GM12878 (cell line): Measurements from ENCODE around the gene AP3S1. TPM values are rescaled to one million over a fixed set of nuclear protein-coding genes. Genes with fewer than 3 reads are reported as not detected.

Source experiments
- ATAC-seq: fragments of 200-7000 bp; cut with Tn5 transposase; 3 replicates; pipeline ENCODE4 v1.9.1; 2020; ENCODE audit warnings: mild to moderate bottlenecking, moderate library complexity
- BruUV-seq: library from RNA; stranded (reverse); fragments of 400-500 nt; replicated peaks from 2 replicates; lab custom pipeline; 2021; lab: Mats Ljungman, UMichigan
- CTCF ChIA-PET: fragments of 300-600 bp; sonication (Branson Sonifier 250); formaldehyde crosslinking; extraction: SDS; loops from one replicate; lab custom pipeline; 2021; ENCODE audit warnings: inconsistent platforms; lab: Yijun Ruan, JAX
- POLR2A ChIA-PET: fragments of 350-600 bp; formaldehyde crosslinking; extraction: SDS; loops from one replicate; lab custom pipeline; 2021; ENCODE audit warnings: inconsistent platforms; lab: Charles Lee
- RAD21 ChIA-PET: fragments of 300-600 bp; sonication (Branson Sonifier 250); formaldehyde crosslinking; loops from one replicate; lab custom pipeline; 2023; ENCODE audit warnings: antibody characterized with exemption; ENCODE audit not compliant: unreplicated experiment; lab: Charles Lee
- SMC1A ChIA-PET: fragments of 300-600 bp; sonication (Branson Sonifier 250); formaldehyde crosslinking; loops from one replicate; lab custom pipeline; 2023; ENCODE audit not compliant: unreplicated experiment, uncharacterized antibody; lab: Charles Lee
- DNase-seq: peaks from one replicate; pipeline ENCODE4 v3.0.0-alpha.2; 2011; ENCODE audit warnings: low read depth, low spot score
- FAIRE-seq: peaks from 3 replicates; lab custom pipeline; 2011; peaks lifted over from hg19 to GRCh38; lab: Jason Lieb, UNC
- H2AFZ ChIP-seq: 2 replicates; pipeline ENCODE4 v1.6.0; 2011; ENCODE audit warnings: low read depth, low read length, control low read depth; ENCODE audit not compliant: control insufficient read depth
- H3K27ac ChIP-seq: 2 replicates; pipeline ENCODE4 v1.5.1; 2011; ENCODE audit warnings: control low read depth; ENCODE audit not compliant: control insufficient read depth, insufficient read depth
- H3K27me3 ChIP-seq, 2 experiments: replicated peaks in 1 of 2; 2 replicates each; pipeline versions ENCODE4 v1.6.0 to v1.6.1; 2011; ENCODE audit warnings: low read length in 1 of 2; ENCODE audit not compliant: control insufficient read depth in 2 of 2, insufficient read depth in 2 of 2
- H3K36me3 ChIP-seq, 2 experiments: 2 replicates each; pipeline ENCODE4 v1.5.1; 2011; ENCODE audit warnings: low read length in 1 of 2; ENCODE audit not compliant: control insufficient read depth in 2 of 2, insufficient read depth in 2 of 2
- H3K4me1 ChIP-seq: 2 replicates; pipeline ENCODE4 v1.6.1; 2011; ENCODE audit warnings: mild to moderate bottlenecking, low read length, moderate library complexity, mixed read lengths; ENCODE audit not compliant: control insufficient read depth, insufficient read depth
- H3K4me2 ChIP-seq: 2 replicates; pipeline ENCODE4 v1.6.0; 2011; ENCODE audit warnings: control low read depth; ENCODE audit not compliant: control insufficient read depth, insufficient read depth
- H3K4me3 ChIP-seq: fragments of 200-600 bp; sonication (generic); 2 replicates; pipeline ENCODE4 v1.5.1; 2016
- H3K79me2 ChIP-seq: 2 replicates; pipeline ENCODE4 v1.6.0; 2011; ENCODE audit warnings: low read length; ENCODE audit not compliant: control insufficient read depth, insufficient read depth
- H3K9ac ChIP-seq: 2 replicates; pipeline ENCODE4 v1.8.0; 2011; ENCODE audit warnings: low read length, control low read depth, mixed read lengths; ENCODE audit not compliant: control insufficient read depth, insufficient read depth
- H3K9me3 ChIP-seq: replicated peaks from 3 replicates; pipeline ENCODE4 v1.5.1; 2011; ENCODE audit warnings: mild to moderate bottlenecking, low read length; ENCODE audit not compliant: control insufficient read depth, insufficient read depth
- H4K20me1 ChIP-seq: 2 replicates; pipeline ENCODE4 v1.6.0; 2011; ENCODE audit not compliant: control insufficient read depth, insufficient read depth
- FOXK2 ChIP-seq: fragments of 450-650 bp; IDR thresholded peaks from 2 replicates; pipeline ENCODE4 v1.6.1; 2017; ENCODE audit warnings: mild to moderate bottlenecking, moderate library complexity
- MXI1 ChIP-seq: fragments of 150-350 bp; IDR thresholded peaks from 2 replicates; pipeline ENCODE4 v1.6.1; 2011; ENCODE audit warnings: low read depth, mild to moderate bottlenecking, inconsistent platforms, low read length, improper control_type of control experiment
- PRDM15 ChIP-seq: fragments of 450-650 bp; formaldehyde crosslinking; IDR thresholded peaks from 2 replicates; pipeline ENCODE4 v1.4.0; 2020; ENCODE audit warnings: mild to moderate bottlenecking, moderate library complexity
- WGBS: methylation state at CpG from one replicate; pipeline ENCODE4 v1.1.6; 2016; ENCODE audit warnings: low lambda C conversion rate; ENCODE audit not compliant: insufficient replicate concordance, insufficient coverage; ENCODE audit errors: missing lambda C conversion rate; 5-methylcytosine and 5-hydroxymethylcytosine counted together
- in situ Hi-C: fragments of 300-500 bp; cut with MboI; formaldehyde crosslinking; loops from 9 replicates; pipeline ENCODE4 v1.14.3; 2018; ENCODE audit warnings: mixed read lengths
- intact Hi-C: fragments of 100-400 bp; cut with micrococcal nuclease; formaldehyde crosslinking; loops from one replicate; pipeline ENCODE4 v1.14.2; 2022; ENCODE audit not compliant: unreplicated experiment
- polyA plus RNA-seq, 11 experiments: library from polyadenylated mRNA; depleted of rRNA in 4 of 11; unstranded in 6 of 11; stranded (reverse) in 5 of 11; fragments of >200 nt; fragmentation: Nextera tagmentation in 4 of 11; fragmentation: Illumina TruSeq in 1 of 11; extraction: Ambion mirVana in 4 of 11; extraction: Trizol in 1 of 11; gene quantifications; 1 replicate in 1 of 11; 2 replicates in 10 of 11; pipeline versions ENCODE4 v1.2.1 to v1.2.3, GENCODE V29; 2011 to 2016; ENCODE audit warnings: inconsistent platforms in 2 of 11, missing spikeins in 2 of 11, low read depth in 1 of 11
- total RNA-seq, 4 experiments: library from RNA; depleted of rRNA in 3 of 4; stranded (reverse); fragments of >200 nt in 3 of 4; fragmentation: Illumina TruSeq in 1 of 4; extraction: Trizol in 1 of 4; gene quantifications; 2 replicates each; pipeline versions ENCODE4 v1.2.1 to v1.2.3, GENCODE V29; 2013 to 2021

AP3S1 gene
- total and polyA plus RNA-seq, 10 of the 15 experiments (the other 5 are each of a cell fraction or from before 2014, with no cell fraction given): 36.4 to 137 (median 67.5) TPM

- RAD21 ChIA-PET: interaction anchor here (0.6 kb wide), 1 partner anchor 32 kb away, joined by 4 read pairs; no protein-coding TSS in a partner anchor
- 71% methylated on average over 2 of the region's 2 CpGs for WGBS
- no peak for TF ChIP-seq PRDM15 (CRISPR knock-in tag)
- no peak for TF ChIP-seq MXI1
- no peak for TF ChIP-seq FOXK2
- no peak for DNase-seq
- no peaks in the 10 kb centered on the region for H3K9me3 ChIP-seq
- ATAC-seq: no peak
- CTCF ChIA-PET: interaction anchor here (0.7 kb wide), 1 partner anchor 65 kb away, joined by 3 read pairs; no protein-coding TSS in a partner anchor
- intact Hi-C loops: no loop called here
- no peaks in the 10 kb centered on the region for H3K4me1 ChIP-seq
- BruUV-seq: no TSS peak
- H3K27me3 ChIP-seq: no peaks in the 10 kb centered on the region; a peak in 1 of 4 replicates
- FAIRE-seq: no peak
- H3K79me2 ChIP-seq: no peaks in the 10 kb centered on the region
- POLR2A ChIA-PET: no interaction called here
- H3K9ac ChIP-seq: no peak overlapping the region
- no peaks in the 10 kb centered on the region for H4K20me1 ChIP-seq
- no peak overlapping the region for H3K4me3 ChIP-seq
- SMC1A ChIA-PET: no interaction called here
- no peak overlapping the region for H3K4me2 ChIP-seq
- no peaks in the 10 kb centered on the region for H3K36me3 ChIP-seq
- in situ Hi-C loops: no loop called here
- H2AFZ ChIP-seq: no peak overlapping the region
- no peak overlapping the region for H3K27ac ChIP-seq
Measured at GRCh38 chr5:115806986-115807653, 34.6 kb upstream of the AP3S1 start.
